GM18526 (cell line): ENCODE measurements around the gene SDF4.

ENCODE experiments used
- POLR2A ChIP-seq: IDR thresholded peaks from 3 replicates; pipeline ENCODE4 v1.6.1; 2011; ENCODE audit not compliant: insufficient read length; ENCODE audit errors: extremely low read depth

The SDF4 gene

DNA sequence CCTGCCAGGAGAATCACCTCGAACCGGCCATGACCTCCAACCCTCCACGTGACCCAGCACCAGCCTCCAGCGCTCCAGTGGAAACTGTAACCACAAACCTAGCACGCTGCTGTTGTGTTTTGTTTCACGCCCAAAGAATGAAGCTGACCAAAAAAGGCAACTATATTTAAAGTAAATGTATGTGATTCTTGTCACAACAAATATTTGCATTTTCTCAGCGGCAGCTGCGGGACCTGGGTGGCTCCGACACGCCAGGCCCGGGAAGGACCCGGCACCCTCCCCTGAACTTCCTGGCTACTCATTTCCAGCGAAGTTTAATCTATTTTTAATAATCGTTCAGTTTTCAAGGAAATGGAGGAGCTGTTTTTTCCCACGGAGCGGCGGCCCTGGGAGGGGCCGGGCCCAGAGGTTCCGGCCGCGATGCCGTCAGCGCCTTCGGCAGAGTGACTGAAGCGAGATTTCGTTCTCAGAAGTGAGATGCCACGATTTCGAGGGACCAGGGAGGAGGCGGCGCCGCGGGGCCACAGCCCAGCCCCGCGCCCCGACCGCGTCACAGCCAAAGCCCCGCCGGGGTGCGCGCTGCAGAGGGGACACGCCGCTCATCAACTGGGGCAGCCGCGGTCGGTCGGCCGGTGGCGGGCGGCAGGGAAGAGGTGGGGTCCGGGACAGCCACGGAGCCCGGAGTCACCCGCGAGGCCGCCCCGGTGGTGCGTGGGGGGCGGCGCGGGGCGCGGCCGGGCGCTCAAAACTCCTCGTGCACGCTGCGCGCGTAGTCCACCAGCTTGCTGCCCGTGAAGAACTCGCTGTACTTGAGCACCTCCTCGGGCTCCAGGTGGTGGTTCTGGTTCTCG lies 14.8 kb downstream of the SDF4 start:
- TF ChIP-seq POLR2A = no peak

DNA sequence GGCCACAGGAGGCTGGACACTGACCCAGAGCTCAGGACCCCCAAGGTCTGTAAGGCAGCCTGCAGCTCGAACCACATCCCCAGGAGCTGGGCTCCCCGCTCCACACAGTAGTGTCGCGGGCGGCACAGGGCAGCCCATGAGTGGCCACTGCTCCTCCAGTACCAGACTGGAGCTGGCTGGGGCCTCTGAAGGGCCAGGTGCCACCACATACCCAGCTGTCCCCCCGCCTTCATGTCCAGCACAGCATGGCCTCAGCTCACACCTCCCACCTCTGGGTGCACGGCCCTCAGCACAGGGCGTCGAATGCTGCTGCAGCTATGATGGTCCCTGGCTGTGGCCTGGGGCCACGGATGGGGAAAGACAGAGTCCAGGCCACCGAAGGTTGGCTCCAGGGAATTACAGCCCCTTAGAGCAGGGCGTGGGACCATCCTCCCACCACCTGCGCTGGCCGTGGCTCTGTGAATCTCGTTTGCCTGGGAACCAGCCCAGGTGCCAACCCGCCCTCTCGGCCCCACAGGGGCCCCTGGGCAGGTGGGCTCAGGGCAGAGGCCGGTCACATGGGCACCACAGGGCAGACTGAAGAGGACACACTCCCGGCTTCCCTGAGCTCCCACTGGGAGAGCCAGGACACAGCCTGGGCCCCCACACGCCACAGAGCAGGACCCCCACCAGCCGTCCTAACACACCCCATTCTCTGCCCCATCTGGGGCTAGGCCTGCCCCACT lies 15.8 kb downstream of the SDF4 start:
- TF ChIP-seq POLR2A = no peak

DNA sequence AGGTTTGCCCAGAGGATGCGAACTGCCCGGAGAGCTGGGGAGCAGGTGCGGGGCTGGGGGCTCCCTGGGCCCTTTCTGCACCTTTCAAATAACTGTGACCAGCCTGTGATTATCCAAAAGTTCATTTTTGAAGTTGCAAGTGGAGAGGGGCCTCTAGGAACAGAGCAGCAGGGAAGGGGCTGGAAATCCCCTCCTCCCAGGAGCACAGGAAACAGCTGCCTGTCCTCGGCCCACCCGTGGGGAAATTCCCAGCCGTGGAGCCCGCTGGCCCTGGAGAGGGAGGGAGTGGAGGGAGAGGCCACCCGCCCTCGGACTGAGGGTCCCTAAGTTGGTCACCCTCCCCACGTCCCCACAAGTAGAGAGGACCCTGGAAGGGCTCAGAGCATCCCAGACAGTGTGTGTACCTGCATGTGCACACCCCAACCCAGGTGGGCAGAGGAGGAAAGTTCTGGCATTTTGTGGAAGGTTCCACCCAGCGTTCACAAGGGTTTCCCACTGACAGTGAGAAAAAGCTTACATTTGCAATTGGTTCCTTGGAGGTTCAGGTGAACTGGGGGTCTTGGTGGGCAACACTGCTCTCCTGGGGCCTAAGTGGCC lies 16.6 kb downstream of the SDF4 start:
- no peak for TF ChIP-seq POLR2A

DNA sequence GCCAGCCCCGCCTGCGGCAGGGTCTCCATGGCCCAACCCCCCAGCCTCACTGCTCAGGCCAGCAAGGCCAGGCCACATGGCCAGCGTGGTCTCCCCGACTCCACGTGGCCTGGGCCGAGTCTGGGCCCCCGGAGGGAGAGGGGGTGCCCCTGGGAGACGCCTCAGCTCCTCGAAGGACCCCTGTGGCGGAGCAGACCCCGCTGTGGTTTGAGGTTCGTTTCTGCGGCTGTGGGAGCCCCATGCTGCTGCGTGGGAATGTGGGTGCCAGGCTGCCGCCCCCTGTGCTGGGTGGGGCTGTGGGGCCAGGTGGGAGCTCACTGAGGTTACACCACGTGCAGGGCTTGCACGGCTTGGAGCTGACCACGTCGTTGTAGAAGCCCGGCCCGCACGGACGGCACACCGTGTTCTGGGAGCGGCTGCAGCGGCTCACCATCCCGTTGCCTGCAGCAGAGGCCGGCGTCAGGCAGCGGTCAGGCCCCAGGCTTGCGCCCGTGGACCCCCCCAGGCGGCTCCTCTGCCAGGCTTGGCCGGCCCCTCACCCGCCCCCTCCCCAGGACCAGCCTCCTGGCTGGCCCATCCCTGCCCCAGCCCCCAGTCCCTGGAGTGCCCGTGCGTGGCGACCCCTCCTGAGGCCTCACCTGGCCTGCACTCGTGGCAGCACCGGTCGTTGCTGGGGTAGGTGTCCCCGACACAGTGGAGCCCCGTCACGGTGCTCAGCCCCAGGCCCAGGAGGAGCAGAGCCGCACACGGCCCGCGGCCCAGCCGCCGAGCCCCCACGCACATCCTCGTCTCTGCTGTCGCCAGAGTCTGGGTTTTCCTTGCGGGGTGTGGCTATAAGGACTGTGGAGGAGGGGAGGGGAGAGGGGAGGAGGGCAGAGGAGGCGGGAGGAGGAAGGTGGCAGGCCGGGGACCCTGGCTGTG lies 18.2 kb downstream of the SDF4 start, which contains the start of gene TNFRSF4:
Gene TNFRSF4, minus strand, starts transcription at position 809 of the 921 bp plus-strand sequence. Its CDS starts 26 bp downstream, at position 783.
- TF ChIP-seq POLR2A = no peak

DNA sequence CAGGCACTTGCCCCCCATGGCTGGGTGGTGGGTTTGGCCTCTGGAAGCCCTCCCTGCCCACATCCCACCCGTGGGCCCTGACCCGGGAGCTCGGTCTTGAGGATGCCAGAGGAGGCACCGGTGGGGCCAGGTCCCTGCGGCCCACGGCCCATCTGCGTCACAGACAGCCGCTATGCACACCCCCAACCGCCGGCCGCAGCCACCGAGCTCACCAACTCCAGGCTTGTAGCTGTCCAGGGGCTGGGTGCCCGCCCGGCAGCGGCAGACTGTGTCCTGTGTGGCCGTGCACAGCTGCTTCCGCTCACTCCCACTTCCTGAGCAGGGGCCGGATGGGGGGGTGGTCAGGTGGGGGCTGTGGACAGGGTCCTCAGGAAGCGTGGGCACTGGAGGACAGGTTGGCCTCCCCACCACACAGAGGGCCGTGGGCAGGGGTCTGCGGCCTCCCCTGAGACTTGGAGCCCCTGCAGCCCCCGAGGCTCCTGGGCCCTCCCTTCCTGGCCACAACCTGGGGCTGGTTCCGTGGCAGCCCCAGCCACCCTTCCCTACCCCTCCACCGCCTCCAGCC lies 18.9 kb downstream of the SDF4 start:
- no peak for TF ChIP-seq POLR2A

DNA sequence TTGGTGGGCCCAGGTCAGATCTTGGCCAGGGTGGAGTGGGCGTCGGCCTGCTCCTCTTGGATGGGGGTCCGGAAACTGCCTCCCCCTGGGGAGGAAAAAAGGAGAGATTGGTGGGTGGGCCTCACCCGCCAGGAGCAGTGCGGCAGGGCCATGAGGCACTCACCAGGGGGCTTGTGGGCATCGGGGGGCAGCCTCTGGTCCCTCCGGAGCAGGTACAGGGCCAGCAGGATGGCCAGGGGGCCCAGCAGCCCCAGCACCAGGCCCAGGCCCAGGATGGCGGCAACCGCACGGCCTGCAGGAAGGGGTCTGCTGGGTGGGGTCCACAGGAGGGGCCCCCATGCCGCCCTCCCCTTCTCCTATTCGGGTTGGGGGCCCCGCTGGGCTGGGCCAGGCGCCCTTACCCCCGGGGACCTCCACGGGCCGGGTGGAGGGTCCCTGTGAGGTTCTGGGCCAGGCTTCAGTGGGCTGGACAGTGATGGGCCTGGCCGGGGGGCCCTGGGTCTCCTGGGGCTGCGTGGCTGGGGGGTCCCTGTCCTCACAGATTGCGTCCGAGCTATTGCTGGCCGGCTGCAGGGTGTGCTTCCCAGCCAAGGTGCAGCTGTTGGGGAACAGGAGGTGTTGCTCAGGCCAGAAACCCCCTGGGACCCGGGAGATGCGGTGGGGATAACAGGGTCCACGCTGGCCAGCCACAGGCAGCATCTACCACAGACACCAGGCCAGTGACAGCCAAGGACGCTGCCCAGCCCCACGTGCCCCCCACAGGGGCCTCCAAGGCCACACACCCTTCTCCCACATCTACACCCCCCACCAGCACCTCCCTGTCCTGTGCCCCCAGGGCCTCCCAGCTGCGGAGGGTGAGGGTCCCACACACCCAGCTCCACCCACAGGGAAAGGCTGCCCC lies 20.0 kb downstream of the SDF4 start:
- no peak for TF ChIP-seq POLR2A

DNA sequence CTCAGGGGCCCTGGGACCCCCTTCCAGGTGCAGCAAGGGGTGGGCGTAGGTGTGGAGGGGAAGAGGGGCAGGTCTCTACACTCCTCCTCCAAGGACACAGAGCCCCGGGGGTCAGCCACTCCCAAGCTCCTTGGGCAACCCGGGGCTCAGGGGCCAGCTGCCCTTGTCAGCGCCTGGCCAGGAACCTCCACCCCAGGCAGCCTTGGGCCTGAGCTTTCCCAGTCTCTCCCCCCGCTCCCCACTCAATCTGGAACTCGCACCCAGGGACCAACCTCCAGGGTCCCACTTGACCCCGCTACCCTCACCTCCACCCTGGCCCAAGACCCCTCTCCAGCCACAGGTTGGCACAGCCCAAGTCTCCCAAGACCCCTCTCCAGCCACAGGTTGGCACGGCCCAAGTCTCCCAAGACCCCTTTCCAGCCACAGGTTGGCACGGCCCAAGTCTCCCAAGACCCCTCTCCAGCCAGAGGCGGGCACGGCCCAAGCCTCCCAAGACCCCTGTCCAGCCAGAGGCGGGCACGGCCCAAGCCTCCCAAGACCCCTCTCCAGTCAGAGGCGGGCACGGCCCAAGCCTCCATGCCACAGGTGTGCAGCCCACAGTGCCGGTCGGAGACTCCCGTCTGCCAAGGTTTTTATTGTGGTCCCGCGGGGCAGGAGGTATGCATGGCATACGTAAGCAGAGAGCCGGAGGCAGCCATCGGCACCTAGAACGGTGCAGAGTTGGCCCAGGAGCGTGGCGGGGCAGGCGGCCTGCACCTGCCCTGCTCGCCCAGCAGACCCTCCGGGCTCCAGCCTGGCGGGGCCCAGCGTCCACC lies 20.9 kb downstream of the SDF4 start:
- TF ChIP-seq POLR2A = no peak

DNA sequence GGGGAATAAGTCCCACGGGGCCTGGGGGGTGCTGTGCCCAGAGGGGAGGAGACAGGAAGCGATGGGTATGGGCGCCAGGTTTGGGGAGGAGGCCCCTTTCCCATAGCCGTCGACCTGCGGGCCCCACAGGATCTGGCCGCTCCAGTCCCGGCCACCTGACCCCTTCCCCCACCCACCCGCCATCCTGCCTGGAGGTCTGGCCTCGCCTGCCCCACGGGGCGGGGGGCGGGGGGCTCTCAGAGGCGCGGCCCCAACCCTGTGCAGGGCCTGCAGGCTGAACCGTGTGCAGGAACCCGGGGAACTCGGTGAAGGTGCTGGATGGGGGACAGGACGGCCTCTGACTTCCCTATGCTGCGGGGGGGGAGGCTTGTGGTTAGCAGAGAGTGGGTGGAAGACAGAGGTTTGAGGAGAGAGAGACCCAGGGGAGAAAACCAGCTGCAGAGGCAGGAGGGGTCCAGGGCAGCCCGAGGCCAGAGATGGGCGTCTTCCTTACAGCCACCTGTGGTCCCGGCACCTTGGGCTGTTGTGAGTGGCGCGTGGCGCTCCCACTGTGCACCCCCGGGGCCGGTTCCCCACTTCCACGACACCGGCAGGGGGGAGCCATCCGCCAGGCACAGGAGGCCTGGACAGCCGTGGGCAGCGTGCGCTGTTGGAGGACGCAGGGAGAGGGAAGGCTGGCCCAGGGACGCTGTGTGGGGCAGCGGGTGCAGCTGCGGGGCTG lies 22.9 kb downstream of the SDF4 start:
- TF ChIP-seq POLR2A = no peak

DNA sequence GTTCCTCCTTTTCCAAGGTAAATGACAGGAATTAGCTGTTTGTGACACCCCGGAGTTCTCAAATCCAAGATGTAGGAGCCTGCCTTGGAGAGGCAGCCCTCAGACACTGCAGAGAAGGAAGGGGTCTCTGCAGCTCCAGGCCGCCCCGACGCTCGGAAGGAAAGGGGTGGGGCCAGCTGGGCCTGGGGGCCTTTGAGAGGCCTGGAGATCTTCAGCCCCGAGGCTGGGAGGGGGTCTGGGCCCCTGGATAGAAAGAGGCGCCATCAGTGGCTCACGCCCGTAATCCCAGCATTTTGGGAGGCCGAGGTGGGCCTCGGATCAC lies 24.3 kb downstream of the SDF4 start:
- no peak for TF ChIP-seq POLR2A

DNA sequence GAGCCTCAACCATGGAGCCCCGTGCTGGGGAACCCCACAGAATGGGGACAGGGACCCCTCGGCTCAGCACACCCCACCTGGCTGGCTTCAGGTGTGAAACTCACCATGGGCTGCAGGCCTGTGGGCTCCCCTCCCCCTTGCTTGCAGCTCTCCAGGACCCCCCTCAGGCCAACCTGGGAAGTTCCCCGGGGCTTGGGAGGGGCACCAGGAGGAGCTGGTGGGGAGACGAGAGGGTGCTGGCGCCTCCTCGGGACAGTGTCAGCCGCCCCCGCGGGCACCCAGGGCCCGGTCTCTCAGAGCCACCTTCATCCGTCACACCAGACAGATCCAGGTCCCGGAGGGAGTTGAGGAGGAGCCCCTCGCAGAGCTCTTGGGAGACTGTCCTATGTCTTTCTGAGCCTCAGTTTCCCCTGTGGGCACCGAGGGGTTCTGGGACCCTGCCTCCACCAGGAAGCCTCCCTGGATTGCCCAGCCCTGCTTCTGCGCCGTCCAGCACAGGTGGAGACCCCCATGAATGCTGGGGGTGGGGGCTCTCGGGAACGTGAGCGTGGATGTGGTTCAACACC lies 24.8 kb downstream of the SDF4 start:
- TF ChIP-seq POLR2A = no peak

DNA sequence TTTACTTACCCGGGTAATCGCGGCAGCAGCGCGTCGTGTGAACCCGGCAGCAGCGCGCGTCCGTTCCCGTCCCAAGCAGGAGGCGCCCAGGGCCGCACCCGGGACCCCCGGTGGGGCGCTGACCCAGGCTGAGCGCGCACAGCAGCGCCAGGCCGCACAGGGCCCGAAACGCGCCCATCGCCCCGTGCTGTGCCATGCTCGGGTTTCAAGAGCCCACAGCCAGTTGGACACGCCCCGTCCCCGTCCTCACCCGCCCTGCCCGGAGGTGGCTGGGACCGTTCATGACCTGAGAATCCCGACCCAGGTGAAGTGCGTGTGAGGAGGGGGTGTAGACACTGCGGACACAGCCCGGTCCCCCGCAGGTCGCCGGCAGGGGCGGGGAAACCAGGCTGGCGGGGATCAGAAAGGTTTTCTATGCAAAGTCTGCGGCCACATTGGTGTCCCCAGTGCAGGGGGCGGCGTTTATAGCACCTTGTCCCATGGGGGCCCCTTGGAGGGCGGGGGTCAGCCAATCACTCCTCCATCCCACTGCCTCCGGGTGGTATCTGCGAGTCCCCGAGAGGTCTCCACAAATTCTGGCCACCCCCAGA lies 25.3 kb downstream of the SDF4 start, which contains the start of gene TNFRSF18:
Gene TNFRSF18, minus strand, starts transcription at position 217 of the 590 bp plus-strand sequence. Its CDS starts 21 bp downstream, at position 196.
- TF ChIP-seq POLR2A = no peak

DNA sequence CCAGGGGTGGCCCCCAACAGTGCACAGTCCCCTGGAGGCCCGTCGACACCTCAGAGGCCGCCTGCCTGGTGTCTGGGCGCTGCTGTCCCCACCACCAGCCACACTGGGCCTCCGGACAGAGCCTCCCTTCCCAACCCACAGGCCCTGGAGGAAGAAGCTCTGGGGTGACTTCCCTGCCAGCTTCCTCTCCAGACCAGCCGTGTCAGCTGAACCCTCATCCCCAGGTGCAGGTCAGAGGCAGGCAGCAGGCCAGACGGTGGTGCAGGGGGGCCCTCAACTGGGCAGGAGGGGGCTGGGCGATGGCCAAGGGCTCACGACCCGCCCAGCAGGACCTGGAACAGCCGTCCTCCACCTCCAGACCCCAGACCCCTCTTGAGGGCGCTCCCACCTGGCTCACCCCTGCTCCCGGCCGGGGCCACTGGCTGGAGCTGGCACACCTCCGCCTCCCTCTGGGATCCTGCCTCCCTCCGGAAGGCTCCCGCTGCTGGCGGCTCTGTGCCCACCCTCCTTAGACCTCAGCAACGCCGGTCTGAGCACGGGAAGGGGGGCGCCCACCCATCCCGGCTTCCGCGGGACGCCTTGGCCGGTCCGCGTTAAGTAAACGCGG lies 25.9 kb downstream of the SDF4 start:
- no peak for TF ChIP-seq POLR2A
